Stimulated activated CD8-positive, alpha-beta memory T cell treated with anti-CD3 and anti-CD28 coated beads, Interleukin-4, amount 100 ng/mL, for 1 hour (primary cell): ENCODE measurements around the gene DCLRE1B.
A peak's percentile ranks its signal among the peaks of the same experiment; 100 is the strongest.

Source experiments
- DNase-seq, 2 donors: peaks; one replicate each; pipeline ENCODE4 v3.0.0-alpha.2; 2020; ENCODE audit warnings: low read depth in 2 of 2, low spot score in 1 of 2

DCLRE1B gene

DNA sequence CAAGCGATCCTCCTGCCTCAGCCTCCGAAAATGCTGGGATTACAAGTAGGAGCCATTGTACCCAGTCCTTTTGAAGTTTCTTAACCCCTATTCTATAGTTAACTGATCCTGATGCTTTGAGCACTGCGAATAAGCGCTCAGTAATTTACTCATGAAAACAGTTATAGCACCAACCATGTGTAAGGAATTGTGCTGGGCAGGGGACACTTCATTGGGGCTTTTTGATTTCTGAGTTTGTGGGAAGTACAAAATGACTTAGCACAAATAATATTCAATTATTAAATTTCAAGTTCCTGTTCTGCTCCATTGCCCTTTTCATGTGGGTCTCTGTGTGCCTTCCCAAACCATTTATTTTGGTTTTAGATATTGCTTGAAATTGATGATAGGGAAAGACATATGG, 17.8 kb downstream of the DCLRE1B start:
- no peak for DNase-seq

DNA sequence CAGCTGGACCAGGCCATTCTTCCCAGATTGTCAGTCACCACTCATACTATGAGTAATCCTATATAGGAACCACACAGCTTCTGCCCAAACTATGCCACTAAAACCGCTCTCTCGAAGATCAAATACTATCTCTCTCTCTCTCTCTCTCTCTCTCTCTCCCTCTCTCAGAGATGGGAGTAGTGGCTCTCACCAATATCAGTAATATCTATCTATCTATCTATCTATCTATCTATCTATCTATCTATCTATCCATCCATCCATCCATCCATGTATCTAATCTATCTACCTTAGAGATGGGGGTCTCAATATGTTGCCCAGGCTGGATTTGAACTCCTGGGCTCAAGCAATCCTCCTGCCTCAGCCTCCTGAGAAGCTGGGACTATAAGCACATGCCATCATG, 19.3 kb downstream of the DCLRE1B start:
- DNase-seq: no peak

DNA sequence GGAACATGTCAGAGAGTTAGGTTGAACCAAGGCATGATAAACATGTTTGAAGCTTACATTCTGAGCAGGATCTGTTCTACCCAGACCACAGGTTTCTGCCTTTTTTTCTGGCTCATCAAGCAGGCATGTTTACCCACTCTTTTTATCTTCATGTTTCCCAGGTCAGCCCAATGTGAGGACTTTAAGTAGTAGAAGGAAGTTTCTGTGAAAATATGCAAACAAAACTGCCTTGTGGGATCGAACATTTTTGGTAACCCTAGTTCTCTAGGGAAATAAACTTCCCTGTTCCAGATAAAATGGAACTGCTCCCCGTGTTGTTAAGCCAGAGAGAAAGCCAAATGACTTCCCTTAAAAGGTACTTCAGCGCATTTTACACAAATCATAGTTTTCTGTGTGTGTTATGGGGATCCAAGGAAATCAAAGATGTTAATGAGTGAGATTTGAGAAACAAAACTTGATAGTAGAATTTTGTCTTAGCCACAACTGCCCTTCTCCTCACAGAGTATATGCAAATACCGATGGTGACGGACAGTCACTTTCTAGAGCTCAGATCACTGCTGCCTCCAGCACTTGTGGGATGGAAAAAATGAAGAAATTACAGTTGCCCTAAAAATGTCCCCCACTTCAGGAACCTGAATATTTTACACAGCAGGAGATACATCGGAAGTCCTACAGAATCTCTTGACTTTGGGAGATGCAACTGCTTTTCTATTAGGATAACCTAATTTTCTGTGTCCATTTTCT, 23.2 kb downstream of the DCLRE1B start:
- no peak for DNase-seq

GRCh38 chr1:113928941-113929749, 24.0 kb downstream of the DCLRE1B start, which contains the start of gene HIPK1:
HIPK1 (plus strand) TSS chr1:113929324.
- DNase-seq: peak; percentile 81 to 86

DNA sequence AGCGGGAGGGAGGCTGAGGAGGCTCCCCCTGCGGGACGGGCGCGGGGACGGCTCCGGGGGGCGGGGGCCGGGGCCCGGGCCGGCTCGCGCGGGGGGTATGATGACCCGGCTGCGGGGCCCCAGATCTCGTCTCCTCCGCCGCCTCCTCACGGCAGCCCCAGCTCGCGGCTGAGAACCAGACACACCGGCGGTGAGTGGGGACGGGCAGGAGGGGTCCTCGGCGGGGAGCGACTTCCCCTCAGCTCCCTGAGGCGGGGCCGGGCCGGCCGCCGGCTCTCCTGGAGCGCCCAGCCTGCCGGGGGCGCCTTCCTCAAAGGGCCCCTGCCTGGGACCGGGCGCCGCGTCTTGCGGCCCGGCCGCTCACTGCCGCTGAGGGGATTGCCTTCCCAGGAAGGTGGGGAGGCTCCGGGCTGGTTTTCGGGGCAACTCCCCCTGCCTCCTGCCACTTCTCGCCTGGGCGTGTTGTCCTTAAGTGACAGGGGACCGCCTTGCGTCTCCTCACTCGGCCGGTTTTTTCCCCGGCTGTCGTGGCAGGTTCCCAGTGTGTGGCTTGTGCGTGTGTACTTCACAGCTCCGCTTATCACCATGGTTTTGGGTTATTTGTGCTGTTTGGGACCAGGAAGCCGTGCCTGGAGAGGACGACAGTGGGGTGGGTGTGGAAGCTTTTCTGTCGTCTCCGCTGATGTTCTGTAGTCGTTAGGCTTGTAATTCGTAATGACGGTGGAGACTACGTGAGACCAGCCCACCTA, 24.8 kb downstream of the DCLRE1B start:
- peak; percentile 32 to 53 for DNase-seq

GRCh38 chr1:113930499-113931161, 25.5 kb downstream of the DCLRE1B start:
- peak; percentile 39 to 60 for DNase-seq

DNA sequence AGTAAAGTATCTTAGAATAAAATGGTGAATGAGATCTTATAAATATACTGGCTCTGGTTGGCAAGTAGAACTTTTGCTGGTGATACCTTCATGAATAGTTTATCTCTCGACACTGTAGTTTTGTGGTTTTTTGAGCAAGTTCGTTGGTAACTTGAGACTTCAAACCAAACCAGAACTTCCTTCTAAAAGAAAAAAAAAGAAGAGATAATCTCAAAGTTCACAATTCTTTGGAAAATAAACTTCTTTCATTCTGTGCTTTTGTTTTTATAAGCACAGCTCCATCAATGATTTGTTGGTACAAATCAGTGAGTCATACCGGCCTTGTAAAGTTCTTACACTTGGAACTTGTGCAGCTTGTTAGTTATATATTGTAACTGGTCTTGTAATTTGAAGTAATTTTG, 26.3 kb downstream of the DCLRE1B start:
- DNase-seq: no peak

DNA sequence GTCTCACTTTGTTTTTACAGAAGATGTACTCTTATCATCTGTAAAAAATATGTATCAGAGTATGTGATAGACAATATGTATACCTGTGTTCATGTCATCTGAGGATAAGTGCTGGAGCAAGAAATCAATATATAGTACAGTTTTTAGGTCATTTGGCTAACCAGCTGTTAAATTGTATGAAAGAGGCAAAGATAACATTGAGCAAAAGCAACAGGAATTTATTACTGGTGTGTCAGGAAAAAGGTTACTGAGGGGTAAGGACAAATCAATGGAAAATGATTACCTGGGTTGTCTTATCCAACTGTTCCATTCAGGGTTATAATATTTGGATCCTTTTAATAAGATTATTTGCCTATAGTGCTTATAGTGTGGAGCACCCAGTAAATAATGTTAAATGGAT, 28.9 kb downstream of the DCLRE1B start:
- DNase-seq: no peak

- DNase-seq: no peak
These were observed 29.5 kb downstream of the DCLRE1B start for GRCh38 chr1:113934511-113935055.

DNA sequence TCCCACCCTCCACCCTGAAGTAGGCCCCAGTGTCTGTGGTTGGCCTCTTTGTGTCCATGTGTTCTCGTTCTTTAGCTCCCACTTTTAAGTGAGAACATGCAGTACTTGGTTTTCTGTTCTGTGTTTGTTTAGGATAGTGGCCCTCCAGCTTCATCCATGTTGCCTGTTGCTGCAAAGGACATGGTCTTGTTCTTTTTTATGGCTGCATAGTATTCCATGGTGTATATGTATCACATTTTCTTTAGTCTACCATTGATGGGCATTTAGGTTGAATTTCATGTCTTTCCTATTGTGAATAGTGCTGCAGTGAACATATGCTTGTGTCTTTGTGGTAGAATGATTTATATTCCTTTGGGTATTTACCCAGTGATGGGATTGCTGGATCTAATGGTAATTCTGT, 30.1 kb downstream of the DCLRE1B start:
- no peak for DNase-seq

- DNase-seq: no peak
These were observed 30.8 kb downstream of the DCLRE1B start for GRCh38 chr1:113935970-113936369.

DNA sequence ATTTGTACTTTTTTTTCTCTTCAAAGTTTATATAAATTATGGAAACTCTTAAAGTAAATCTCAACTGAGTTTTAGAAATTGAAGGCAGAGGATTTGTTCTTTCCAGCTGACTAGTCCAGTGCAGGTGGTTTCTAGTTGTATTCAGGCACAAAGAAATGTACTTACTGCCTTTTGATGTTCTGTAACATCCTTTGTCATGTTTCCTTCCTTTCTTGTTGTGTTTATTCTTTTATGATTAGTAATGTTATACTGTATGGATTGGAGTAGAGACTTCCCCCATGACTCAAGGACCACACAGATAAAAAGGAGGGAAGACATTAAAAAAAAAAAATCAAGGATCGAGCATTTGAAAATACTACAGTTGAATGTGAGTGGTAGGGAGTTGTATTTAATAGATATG, 32.0 kb downstream of the DCLRE1B start:
- no peak for DNase-seq

GRCh38 chr1:113938192-113938591, 33.1 kb downstream of the DCLRE1B start:
- no peak for DNase-seq

DNA sequence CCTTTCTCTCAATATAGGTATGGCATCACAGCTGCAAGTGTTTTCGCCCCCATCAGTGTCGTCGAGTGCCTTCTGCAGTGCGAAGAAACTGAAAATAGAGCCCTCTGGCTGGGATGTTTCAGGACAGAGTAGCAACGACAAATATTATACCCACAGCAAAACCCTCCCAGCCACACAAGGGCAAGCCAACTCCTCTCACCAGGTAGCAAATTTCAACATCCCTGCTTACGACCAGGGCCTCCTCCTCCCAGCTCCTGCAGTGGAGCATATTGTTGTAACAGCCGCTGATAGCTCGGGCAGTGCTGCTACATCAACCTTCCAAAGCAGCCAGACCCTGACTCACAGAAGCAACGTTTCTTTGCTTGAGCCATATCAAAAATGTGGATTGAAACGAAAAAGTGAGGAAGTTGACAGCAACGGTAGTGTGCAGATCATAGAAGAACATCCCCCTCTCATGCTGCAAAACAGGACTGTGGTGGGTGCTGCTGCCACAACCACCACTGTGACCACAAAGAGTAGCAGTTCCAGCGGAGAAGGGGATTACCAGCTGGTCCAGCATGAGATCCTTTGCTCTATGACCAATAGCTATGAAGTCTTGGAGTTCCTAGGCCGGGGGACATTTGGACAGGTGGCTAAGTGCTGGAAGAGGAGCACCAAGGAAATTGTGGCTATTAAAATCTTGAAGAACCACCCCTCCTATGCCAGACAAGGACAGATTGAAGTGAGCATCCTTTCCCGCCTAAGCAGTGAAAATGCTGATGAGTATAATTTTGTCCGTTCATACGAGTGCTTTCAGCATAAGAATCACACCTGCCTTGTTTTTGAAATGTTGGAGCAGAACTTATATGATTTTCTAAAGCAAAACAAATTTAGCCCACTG, 35.5 kb downstream of the DCLRE1B start:
- DNase-seq: peak in 1 of 2 donors; percentile 13

- no peak for DNase-seq
These were observed 36.1 kb downstream of the DCLRE1B start for GRCh38 chr1:113941245-113941559.

DNA sequence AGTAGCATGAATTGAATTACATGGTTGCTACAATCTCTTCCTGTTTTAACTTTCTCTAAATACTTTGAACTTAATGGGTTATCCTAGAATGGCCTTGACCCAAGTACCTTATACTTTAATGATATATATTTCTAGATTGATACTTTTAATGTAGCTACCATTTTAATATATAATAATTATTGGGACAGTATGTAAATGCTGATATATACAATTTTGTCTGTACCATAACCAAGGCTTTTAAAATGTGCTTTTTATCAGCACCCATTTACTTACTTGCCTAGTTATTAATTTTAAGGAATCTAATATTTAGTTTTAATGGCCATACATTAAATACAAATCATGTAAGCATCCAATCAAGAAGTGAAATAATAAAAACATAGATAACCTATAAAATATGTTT, 37.4 kb downstream of the DCLRE1B start:
- no peak for DNase-seq

- DNase-seq: no peak
These were observed 38.1 kb downstream of the DCLRE1B start for GRCh38 chr1:113943028-113943811.

DNA sequence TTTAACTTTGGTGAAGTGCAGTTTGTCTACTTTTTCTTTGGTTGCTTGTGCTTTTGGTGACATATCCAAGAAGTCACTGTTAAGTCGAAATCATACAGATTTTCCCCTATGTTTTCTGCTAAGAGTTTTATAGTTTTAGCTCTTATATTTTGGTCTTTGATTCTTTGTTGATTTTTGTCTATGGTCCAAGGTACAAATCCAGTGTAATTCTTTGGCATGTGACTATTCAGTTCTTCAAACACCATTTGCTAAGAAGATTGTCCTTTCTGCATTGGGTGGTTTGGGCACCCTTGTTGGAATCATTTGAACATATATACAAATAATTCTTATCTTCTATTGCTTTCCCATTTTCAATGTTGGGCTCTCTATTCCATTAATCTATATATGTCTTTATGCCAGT, 40.2 kb downstream of the DCLRE1B start:
- no peak for DNase-seq

DNA sequence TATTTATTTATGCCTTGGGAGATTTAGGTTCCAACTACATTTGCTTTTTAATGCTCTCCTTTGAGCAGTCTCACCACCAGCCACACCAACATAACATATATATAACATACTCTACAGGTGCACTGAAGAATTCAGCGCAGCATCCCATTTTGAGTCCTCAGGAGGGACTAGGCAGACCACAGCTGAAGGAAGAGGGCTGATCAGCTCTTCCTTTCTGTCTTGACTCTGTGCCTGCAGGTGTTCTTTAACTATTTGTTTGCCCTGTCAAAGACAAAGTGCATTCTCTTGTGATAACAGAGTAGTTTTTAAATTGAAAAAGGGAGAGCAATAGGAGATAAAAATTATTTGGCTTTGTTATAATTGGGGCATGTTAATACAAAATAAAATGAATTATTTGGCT, 41.0 kb downstream of the DCLRE1B start:
- DNase-seq: no peak
